GM23338 (cell line): ENCODE data around the gene PLPPR3. TPM values are rescaled to one million over a fixed set of nuclear protein-coding genes. Genes with fewer than 3 reads are reported as not detected.

Source experiments
- ATAC-seq: fragments of 200-7000 bp; cut with Tn5 transposase; 3 replicates; pipeline ENCODE4 v1.9.1; 2020
- DNase-seq: peaks from one replicate; pipeline ENCODE4 v3.0.0-alpha.2; 2015; ENCODE audit warnings: low spot score
- H2AFZ ChIP-seq: fragments of 200-600 bp; sonication (generic); 2 replicates; pipeline ENCODE4 v1.8.0; 2016; ENCODE audit warnings: antibody characterized with exemption, mild to moderate bottlenecking, moderate library complexity
- H3F3A ChIP-seq: fragments of 200-600 bp; sonication (generic); replicated peaks from 2 replicates; pipeline ENCODE4 v1.8.0; 2017; ENCODE audit warnings: antibody characterized with exemption, mixed run types, low read depth
- H3K27ac ChIP-seq: fragments of 200-600 bp; sonication (generic); 2 replicates; pipeline ENCODE4 v1.6.1; 2016; ENCODE audit warnings: low read depth
- H3K27me3 ChIP-seq: fragments of 200-600 bp; sonication (generic); 2 replicates; pipeline ENCODE4 v1.8.0; 2016; ENCODE audit warnings: mild to moderate bottlenecking, mixed run types, moderate library complexity; ENCODE audit not compliant: insufficient read depth
- H3K36me3 ChIP-seq: fragments of 200-600 bp; sonication (generic); 2 replicates; pipeline ENCODE4 v1.8.0; 2016; ENCODE audit warnings: mild to moderate bottlenecking; ENCODE audit not compliant: insufficient read depth
- H3K4me1 ChIP-seq: fragments of 200-600 bp; sonication (generic); 2 replicates; pipeline ENCODE4 v1.8.0; 2016; ENCODE audit warnings: mild to moderate bottlenecking, moderate library complexity; ENCODE audit not compliant: insufficient read depth
- H3K4me2 ChIP-seq: fragments of 200-600 bp; sonication (generic); 2 replicates; pipeline ENCODE4 v1.7.1; 2017; ENCODE audit warnings: mixed run types
- H3K4me3 ChIP-seq: fragments of 200-600 bp; sonication (generic); 2 replicates; pipeline ENCODE4 v1.6.1; 2016; ENCODE audit warnings: mixed run types
- H3K79me2 ChIP-seq: fragments of 200-600 bp; sonication (generic); replicated peaks from 2 replicates; pipeline ENCODE4 v1.8.0; 2017; ENCODE audit warnings: mild to moderate bottlenecking; ENCODE audit not compliant: insufficient read depth
- H3K9me2 ChIP-seq: fragments of 200-600 bp; sonication (generic); 2 replicates; pipeline ENCODE4 v1.8.0; 2017; ENCODE audit not compliant: insufficient read depth
- H4K20me1 ChIP-seq: fragments of 200-600 bp; sonication (generic); replicated peaks from 2 replicates; pipeline ENCODE4 v1.8.0; 2017; ENCODE audit warnings: mild to moderate bottlenecking; ENCODE audit not compliant: insufficient read depth
- H3K27ac Mint-ChIP-seq: 2 replicates; pipeline ENCODE4 v1.8.0; 2020; ENCODE audit warnings: inconsistent platforms, mild to moderate bottlenecking, moderate library complexity, mixed read lengths
- H3K27me3 Mint-ChIP-seq: 3 replicates; pipeline ENCODE4 v1.8.0; 2022; ENCODE audit warnings: low read depth, mild to moderate bottlenecking, moderate library complexity, mixed read lengths, inconsistent platforms; ENCODE audit not compliant: insufficient read depth, poor library complexity
- H3K36me3 Mint-ChIP-seq: 3 replicates; pipeline ENCODE4 v1.8.0; 2021; ENCODE audit warnings: low read depth, mild to moderate bottlenecking, inconsistent platforms, moderate library complexity, mixed read lengths
- H3K4me1 Mint-ChIP-seq: 3 replicates; pipeline ENCODE4 v1.8.0; 2020; ENCODE audit warnings: mild to moderate bottlenecking, inconsistent platforms, mixed read lengths
- H3K4me3 Mint-ChIP-seq: 3 replicates; pipeline ENCODE4 v1.8.0; 2021; ENCODE audit warnings: moderate library complexity, mild to moderate bottlenecking, inconsistent platforms, mixed read lengths
- H3K9me3 Mint-ChIP-seq: 3 replicates; pipeline ENCODE4 v1.8.0; 2020; ENCODE audit warnings: moderate library complexity, mild to moderate bottlenecking, inconsistent platforms, mixed read lengths
- EZH2phosphoT487 ChIP-seq: fragments of 200-600 bp; sonication (generic); IDR thresholded peaks from one replicate; pipeline ENCODE4 v1.8.1; 2018; ENCODE audit warnings: antibody characterized with exemption; ENCODE audit not compliant: unreplicated experiment
- NANOG ChIP-seq: IDR thresholded peaks from 2 replicates; pipeline ENCODE4 v1.6.1; 2016; ENCODE audit warnings: antibody characterized with exemption, borderline replicate concordance
- POLR2AphosphoS5 ChIP-seq: IDR thresholded peaks from 2 replicates; pipeline ENCODE4 v1.6.1; 2016; ENCODE audit warnings: antibody characterized with exemption, low read depth
- REST ChIP-seq: IDR thresholded peaks from one replicate; pipeline ENCODE4 v1.6.1; 2018; ENCODE audit warnings: antibody characterized with exemption; ENCODE audit not compliant: unreplicated experiment
- STAT1 ChIP-seq: IDR thresholded peaks from one replicate; pipeline ENCODE4 v1.6.1; 2016; ENCODE audit warnings: antibody characterized with exemption; ENCODE audit not compliant: unreplicated experiment
- ZNF462 ChIP-seq: fragments of 250-450 bp; sonication (Bioruptor Pico); IDR thresholded peaks from 2 replicates; pipeline ENCODE4 v1.5.0; 2020; ENCODE audit warnings: mild to moderate bottlenecking, moderate library complexity
- polyA plus RNA-seq: library from polyadenylated mRNA; unstranded; fragments of >200 nt; fragmentation: Nextera tagmentation; extraction: Ambion mirVana; gene quantifications from 2 replicates; pipeline ENCODE4 v1.2.1, GENCODE V29; 2016
- total RNA-seq: library from RNA; depleted of rRNA; stranded (reverse); fragments of >200 nt; shearing (Covaris generic); gene quantifications from 2 replicates; pipeline ENCODE4 v1.2.3, GENCODE V29; 2014

PLPPR3 gene
- total and polyA plus RNA-seq, 2 experiments from 2014 or later: 14.8 to 81.1 TPM

GRCh38 chr19:813219-814151, 8.3 kb downstream of the PLPPR3 start:
- no peaks in the 10 kb centered on the region; the same call in 1 of the 2 replicates for H3K4me1 ChIP-seq
- DNase-seq (peak; percentile 33), ATAC-seq (peak; percentile 12)
- no peak overlapping the region for H3K4me2 ChIP-seq
- peaks cover 25% of the 10 kb centered on the region for H3K36me3 ChIP-seq
- no peak for TF ChIP-seq POLR2AphosphoS5
- no peak overlapping the region for H3K27ac ChIP-seq
- peaks cover 26% of the 10 kb centered on the region for H3K27me3 Mint-ChIP-seq
- H3F3A ChIP-seq: peaks cover 38% of the 10 kb centered on the region
- no peaks in the 10 kb centered on the region for H3K27me3 ChIP-seq
- H3K4me3 Mint-ChIP-seq: no peak overlapping the region
- H3K27ac Mint-ChIP-seq: no peak overlapping the region
- 0 out of 2 replicates have a peak, but pooled peaks cover 4% of the 10 kb centered on the region for H3K9me2 ChIP-seq
- H2AFZ ChIP-seq: no peak overlapping the region
- H3K4me1 Mint-ChIP-seq: no peaks in the 10 kb centered on the region
- H3K79me2 ChIP-seq: peaks cover 8% of the 10 kb centered on the region; the same call in 1 of the 2 replicates
- peaks cover 60% of the 10 kb centered on the region for H3K36me3 Mint-ChIP-seq
- no peak overlapping the region for H3K4me3 ChIP-seq
- H3K9me3 Mint-ChIP-seq: peaks cover 2% of the 10 kb centered on the region; the same call in 2 of the 3 replicates
- H4K20me1 ChIP-seq: peaks cover 19% of the 10 kb centered on the region

GRCh38 chr19:812747-813218, 9.0 kb downstream of the PLPPR3 start:
- Histone ChIP-seq H3K4me2 (no peak overlapping the region), H2AFZ (no peak overlapping the region), H3K36me3 (peaks cover 29% of the 10 kb centered on the region), H3K4me1 (no peaks in the 10 kb centered on the region; the same call in 1 of the 2 replicates), H3K27ac (no peak overlapping the region), H3K27me3 (no peaks in the 10 kb centered on the region), H4K20me1 (peaks cover 22% of the 10 kb centered on the region), H3K79me2 (peaks cover 11% of the 10 kb centered on the region), H3F3A (peaks cover 42% of the 10 kb centered on the region), H3K9me2 (0 out of 2 replicates have a peak, but pooled peaks cover 4% of the 10 kb centered on the region), H3K4me3 (no peak overlapping the region)
- peaks cover 28% of the 10 kb centered on the region for H3K27me3 Mint-ChIP-seq
- DNase-seq (peak; percentile 36), ATAC-seq (peak; percentile 6)
- peaks cover 2% of the 10 kb centered on the region; the same call in 2 of the 3 replicates for H3K9me3 Mint-ChIP-seq
- H3K27ac Mint-ChIP-seq: no peak overlapping the region
- H3K36me3 Mint-ChIP-seq: peaks cover 64% of the 10 kb centered on the region
- H3K4me3 Mint-ChIP-seq: no peak overlapping the region
- TF ChIP-seq STAT1: no peak
- TF ChIP-seq NANOG: no peak
- TF ChIP-seq EZH2phosphoT487: no peak
- TF ChIP-seq ZNF462: no peak
- TF ChIP-seq REST: no peak
- TF ChIP-seq POLR2AphosphoS5: no peak; the same call in 1 of the 2 replicates
- 0 out of 3 replicates have a peak, but pooled peaks cover 2% of the 10 kb centered on the region for H3K4me1 Mint-ChIP-seq
